ENCODE data around the gene ZNF335. TPM values are rescaled to one million over a fixed set of nuclear protein-coding genes. Genes with fewer than 3 reads are reported as not detected.
"Not testable (repeated sequence)": the region's sequence is repeated elsewhere in the genome, so short reads cannot be mapped to it uniquely, and the experiment has no call there.

Gene ZNF335
- total and polyA plus RNA-seq, 2 donors (not counting 3 experiments of a cell fraction or from before 2014, with no cell fraction given) = 17.3 to 22.8 TPM

- ChIA-PET CTCF (interaction anchor here (0.8 to 4.9 kb wide), 10 partner anchors 9 to 110 kb away, joined by 3 to 50 read pairs (median 6); partner anchors contain the start of genes CTSA, NEURL2, PLTP and ZSWIM1), POLR2A (interaction anchor here (0.6 to 2.9 kb wide), 8 partner anchors 9 to 74 kb away, joined by 3 to 26 read pairs (median 10); partner anchors contain the start of genes CTSA, NEURL2, PLTP and ZSWIM1)
- dilution Hi-C loops (cut with MboI; ENCODE audit: extremely low pct_ligation_motif_present, low sequenced_read_pairs) (no loop called here), intact Hi-C loops (cut with micrococcal nuclease) (loop anchor here (1.0 to 2.0 kb wide), 5 partner anchors 39 to 111 kb away; partner anchors contain the start of genes ACOT8, ZNF335, ZSWIM1 and ZSWIM3)
- peak in 1 of 2 donors; percentile 35 for TF ChIP-seq CTCF (IDR thresholded peaks at IDR 0.05; ENCODE audit: extremely low read depth in 1 of 2, insufficient read depth in 1 of 2, low read depth in 1 of 2, low read length in 2 of 2)
- TF ChIP-seq FOS (IDR thresholded peaks at IDR 0.05; ENCODE audit: borderline replicate concordance, insufficient read depth, low read length) = no peak
- no peak for TF ChIP-seq POLR2AphosphoS5 (IDR thresholded peaks at IDR 0.05; ENCODE audit: insufficient read depth, low read depth, low read length)
- TSS peak; percentile 50 for BruUV-seq (replicated peaks)
- Histone ChIP-seq H2AFZ (ENCODE audit: low read depth, low read length) (no peak overlapping the region), H4K20me1 (replicated peaks; ENCODE audit: control insufficient read depth, extremely low read depth, insufficient read depth, low read length) (no peaks in the 10 kb centered on the region), H3K9me3 (replicated peaks; ENCODE audit: control insufficient read depth, insufficient read depth, low read length) (no peaks in the 10 kb centered on the region), H3K9me1 (replicated peaks; ENCODE audit: control insufficient read depth, extremely low read depth, insufficient read depth, low read length) (no peaks in the 10 kb centered on the region), H3K9ac (replicated peaks; ENCODE audit: extremely low read depth, insufficient read depth, low read length) (peak overlapping the region; percentile 98), H3K79me2 (ENCODE audit: control insufficient read depth, insufficient read depth, low read length) (peaks cover 20% of the 10 kb centered on the region), H3K27ac (ENCODE audit: insufficient read depth, low read depth, low read length) (peak overlapping the region; percentile 89), H3K4me1 (ENCODE audit: control insufficient read depth, extremely low read depth, insufficient read depth, low read length) (peaks cover 14% of the 10 kb centered on the region), H3K4me2 (ENCODE audit: insufficient read depth, low read length) (peak overlapping the region; percentile 82), H3K27me3 (ENCODE audit: control insufficient read depth in 2 of 2, insufficient read depth in 2 of 2, low read length in 2 of 2) (no peaks in the 10 kb centered on the region), H3K36me3 (ENCODE audit: control insufficient read depth in 2 of 2, extremely low read depth in 1 of 2, insufficient read depth in 2 of 2, low read length in 2 of 2) (peaks cover 3 to 7% of the 10 kb centered on the region in 2 experiments), H3K4me3 (replicated peaks in 1 of 3; ENCODE audit: insufficient read depth in 1 of 3, low read depth in 1 of 3, low read length in 3 of 3) (peak overlapping the region; percentile 26 to 97 (median 84))
- DNase-seq (ENCODE audit: low read depth, low spot score) (peak; percentile 67), FAIRE-seq (peak; percentile 92)
Measured at GRCh38 chr20:45933266-45934045, 38.5 kb downstream of the ZNF335 start.

GRCh38 chr20:45931680-45932079, 40.3 kb downstream of the ZNF335 start:
- Histone ChIP-seq H3K79me2 (ENCODE audit: control insufficient read depth, insufficient read depth, low read length) (peaks cover 15% of the 10 kb centered on the region), H3K4me1 (ENCODE audit: control insufficient read depth, extremely low read depth, insufficient read depth, low read length) (peaks cover 14% of the 10 kb centered on the region)
- FAIRE-seq; H3K9ac ChIP-seq (replicated peaks; ENCODE audit: extremely low read depth, insufficient read depth, low read length); intact Hi-C loops (cut with micrococcal nuclease); H2AFZ ChIP-seq (ENCODE audit: low read depth, low read length); H3K27me3 ChIP-seq (ENCODE audit: control insufficient read depth in 2 of 2, insufficient read depth in 2 of 2, low read length in 2 of 2); H3K27ac ChIP-seq (ENCODE audit: insufficient read depth, low read depth, low read length); H3K4me2 ChIP-seq (ENCODE audit: insufficient read depth, low read length); DNase-seq (ENCODE audit: low read depth, low spot score); H3K9me1 ChIP-seq (replicated peaks; ENCODE audit: control insufficient read depth, extremely low read depth, insufficient read depth, low read length); H3K9me3 ChIP-seq (replicated peaks; ENCODE audit: control insufficient read depth, insufficient read depth, low read length); dilution Hi-C loops (cut with MboI; ENCODE audit: extremely low pct_ligation_motif_present, low sequenced_read_pairs); H3K36me3 ChIP-seq (ENCODE audit: control insufficient read depth in 2 of 2, extremely low read depth in 1 of 2, insufficient read depth in 2 of 2, low read length in 2 of 2); H3K4me3 ChIP-seq (replicated peaks in 1 of 3; ENCODE audit: insufficient read depth in 1 of 3, low read depth in 1 of 3, low read length in 3 of 3); H4K20me1 ChIP-seq (replicated peaks; ENCODE audit: control insufficient read depth, extremely low read depth, insufficient read depth, low read length); BruUV-seq (replicated peaks); POLR2A ChIA-PET: not testable (repeated sequence)
- CTCF ChIA-PET = interaction anchor here (0.6 kb wide), 1 partner anchor 34 kb away, joined by 3 read pairs; no protein-coding TSS in a partner anchor
